Measurements from ENCODE around the gene OR2B2.

DNA sequence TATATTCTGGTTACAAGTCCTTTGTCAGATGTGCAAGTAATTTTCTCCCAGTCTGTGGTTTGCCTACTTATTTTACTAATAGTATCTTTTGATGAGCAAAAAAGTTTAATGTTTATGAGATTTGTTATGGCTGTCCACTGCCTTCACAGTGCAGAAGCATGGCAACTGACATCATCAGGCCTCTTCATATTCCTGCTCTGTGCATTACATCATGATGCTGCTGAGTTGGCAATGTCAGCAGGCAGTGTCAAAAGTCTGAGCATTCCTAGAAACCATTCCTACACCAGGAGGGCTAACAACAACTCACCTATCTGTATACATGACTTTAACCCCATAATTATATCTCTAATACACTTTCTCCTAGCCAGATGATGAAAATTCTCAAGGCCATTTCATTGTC is 10.8 kb upstream of the OR2B2 start:
- TF ChIP-seq CTCF (IDR thresholded peaks at IDR 0.05; ENCODE audit: insufficient read depth, low read length, poor library complexity, severe bottlenecking) = no peak
- no peak for TF ChIP-seq EZH2phosphoT487 (conservative IDR thresholded peaks at IDR 0.05; ENCODE audit: low read length)
